Measurements from ENCODE around the gene PMF1.

DNA sequence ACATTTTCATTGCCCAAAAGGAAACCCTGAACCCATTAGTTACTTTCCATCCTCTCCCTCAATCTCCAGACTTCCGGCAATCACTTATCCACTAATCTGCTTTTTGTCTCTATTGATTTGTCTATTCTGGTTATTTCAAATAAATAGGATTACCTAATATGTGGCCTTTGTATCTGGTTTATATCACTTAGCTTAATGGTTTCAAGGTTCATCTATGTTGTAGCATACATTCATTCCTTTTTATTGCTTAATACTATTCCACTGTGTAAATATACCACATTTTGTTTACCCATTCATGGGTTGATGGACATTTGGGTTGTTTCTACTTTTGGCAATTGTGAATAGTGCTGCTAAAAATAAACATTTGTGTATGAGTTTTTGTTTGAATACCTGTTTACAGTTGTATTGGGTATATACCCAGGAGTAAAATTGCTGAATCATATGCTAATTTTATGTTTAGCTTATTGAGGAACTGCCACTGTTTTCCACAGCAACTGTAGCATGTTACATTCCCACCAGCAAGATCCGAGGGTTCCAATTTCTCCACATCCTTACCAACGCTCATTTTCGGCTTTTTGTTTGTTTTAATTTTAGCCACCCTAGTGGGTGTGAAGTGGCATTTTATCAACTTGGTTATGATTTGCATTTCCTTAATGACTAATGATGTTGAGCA, 21.4 kb upstream of the PMF1 start:
- TF ChIP-seq HDAC2 (IDR thresholded peaks at IDR 0.05) (no peak), POLR2A (IDR thresholded peaks at IDR 0.05; ENCODE audit: low read length) (no peak), PHF8 (IDR thresholded peaks at IDR 0.05; ENCODE audit: borderline replicate concordance, low read depth) (no peak), PBX3 (IDR thresholded peaks at IDR 0.05) (no peak), RCOR1 (IDR thresholded peaks at IDR 0.05; ENCODE audit: low read depth, low read length) (no peak), JUN (IDR thresholded peaks at IDR 0.05) (no peak)
- TF ChIP-seq, protein P1, sequence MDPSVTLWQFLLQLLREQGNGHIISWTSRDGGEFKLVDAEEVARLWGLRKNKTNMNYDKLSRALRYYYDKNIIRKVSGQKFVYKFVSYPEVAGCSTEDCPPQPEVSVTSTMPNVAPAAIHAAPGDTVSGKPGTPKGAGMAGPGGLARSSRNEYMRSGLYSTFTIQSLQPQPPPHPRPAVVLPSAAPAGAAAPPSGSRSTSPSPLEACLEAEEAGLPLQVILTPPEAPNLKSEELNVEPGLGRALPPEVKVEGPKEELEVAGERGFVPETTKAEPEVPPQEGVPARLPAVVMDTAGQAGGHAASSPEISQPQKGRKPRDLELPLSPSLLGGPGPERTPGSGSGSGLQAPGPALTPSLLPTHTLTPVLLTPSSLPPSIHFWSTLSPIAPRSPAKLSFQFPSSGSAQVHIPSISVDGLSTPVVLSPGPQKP (IDR thresholded peaks at IDR 0.05; ENCODE audit: low read depth, low read length), result no peak

Data from A549 (cell line).